BE2C (cell line): Measurements from ENCODE around the gene UNKL.
"Not testable (repeated sequence)": the region's sequence is repeated elsewhere in the genome, so short reads cannot be mapped to it uniquely, and the experiment has no call there.

Source experiments
- DNase-seq: peaks from one replicate; pipeline ENCODE4 v3.0.0-alpha.2; 2020
- H3K27me3 ChIP-seq: fragments of 250-450 bp; sonication (Bioruptor Pico); 2 replicates; pipeline ENCODE4 v1.5.1; 2020; ENCODE audit warnings: mild to moderate bottlenecking
- H3K36me3 ChIP-seq: fragments of 250-450 bp; sonication (Bioruptor Pico); 2 replicates; pipeline ENCODE4 v1.5.1; 2020; ENCODE audit warnings: mild to moderate bottlenecking
- H3K4me1 ChIP-seq: fragments of 250-450 bp; sonication (Bioruptor Pico); 2 replicates; pipeline ENCODE4 v1.5.1; 2020
- H3K4me3 ChIP-seq: 2 replicates; pipeline ENCODE4 v1.5.1; 2011; ENCODE audit warnings: low read depth, low read length
- H3K9me3 ChIP-seq: fragments of 250-450 bp; sonication (Bioruptor Pico); 2 replicates; pipeline ENCODE4 v1.5.1; 2020
- CTCF ChIP-seq: IDR thresholded peaks from 2 replicates; pipeline ENCODE4 v1.5.1; 2012; ENCODE audit warnings: mild to moderate bottlenecking, low read depth, low read length

UNKL gene

GRCh38 chr16:1331712-1332617 is 82.5 kb downstream of the UNKL start:
- peak; percentile 61 for DNase-seq
- Histone ChIP-seq H3K4me1 (peaks cover 7% of the 10 kb centered on the region; the same call in 1 of the 2 replicates), H3K36me3 (no peaks in the 10 kb centered on the region), H3K9me3 (peaks cover 5% of the 10 kb centered on the region; the same call in 1 of the 2 replicates), H3K27me3 (peaks cover 58% of the 10 kb centered on the region), H3K4me3 (no peak overlapping the region)
- TF ChIP-seq CTCF, result no peak

- DNase-seq, result no peak
- no peak overlapping the region for H3K4me3 ChIP-seq
- H3K4me1 ChIP-seq, result peaks cover 7% of the 10 kb centered on the region; the same call in 1 of the 2 replicates
- peaks cover 5% of the 10 kb centered on the region; the same call in 1 of the 2 replicates for H3K9me3 ChIP-seq
- H3K36me3 ChIP-seq, result no peaks in the 10 kb centered on the region
- peaks cover 49% of the 10 kb centered on the region for H3K27me3 ChIP-seq
- no peak for TF ChIP-seq CTCF
Measured at GRCh38 chr16:1330931-1331711, 83.4 kb downstream of the UNKL start.

- no peak for DNase-seq
- peaks cover 42% of the 10 kb centered on the region for H3K27me3 ChIP-seq
Measured at GRCh38 chr16:1330260-1330914, 84.1 kb downstream of the UNKL start.

GRCh38 chr16:1328961-1329360 is 85.5 kb downstream of the UNKL start:
- H3K36me3 ChIP-seq, result peaks cover 14% of the 10 kb centered on the region
- not testable (repeated sequence) for H3K4me1 ChIP-seq, H3K4me3 ChIP-seq, DNase-seq, H3K9me3 ChIP-seq
- H3K27me3 ChIP-seq, result peaks cover 28% of the 10 kb centered on the region

More at GRCh38 chr16:1330260-1330914, 84.1 kb downstream of the UNKL start:
- Histone ChIP-seq H3K4me1 (peaks cover 7% of the 10 kb centered on the region; the same call in 1 of the 2 replicates), H3K4me3 (no peak overlapping the region), H3K9me3 (peaks cover 5% of the 10 kb centered on the region; the same call in 1 of the 2 replicates), H3K36me3 (peaks cover 4% of the 10 kb centered on the region; the same call in 1 of the 2 replicates)
- TF ChIP-seq CTCF, result peak; percentile 68

- not testable (repeated sequence) for H3K4me1 ChIP-seq, H3K4me3 ChIP-seq, DNase-seq, H3K9me3 ChIP-seq
- H3K27me3 ChIP-seq, result peaks cover 20% of the 10 kb centered on the region
- H3K36me3 ChIP-seq, result peaks cover 22% of the 10 kb centered on the region
Measured at GRCh38 chr16:1328136-1328535, 86.4 kb downstream of the UNKL start.

GRCh38 chr16:1327619-1327947 is 86.9 kb downstream of the UNKL start:
- DNase-seq, result no peak
- no peak overlapping the region for H3K4me3 ChIP-seq
- H3K36me3 ChIP-seq, result peaks cover 22% of the 10 kb centered on the region
- peaks cover 7% of the 10 kb centered on the region; the same call in 1 of the 2 replicates for H3K4me1 ChIP-seq
- H3K9me3 ChIP-seq, result peaks cover 5% of the 10 kb centered on the region; the same call in 1 of the 2 replicates
- no peak for TF ChIP-seq CTCF
- peaks cover 14% of the 10 kb centered on the region for H3K27me3 ChIP-seq
